ENCODE measurements around the gene ISLR.

ISLR gene

GRCh38 chr15:74208901-74209559 is 35.5 kb downstream of the ISLR start:
- H3K4me2 ChIP-seq: no peak overlapping the region
- H3K4me1 ChIP-seq (ENCODE audit: low read depth, poor library complexity, severe bottlenecking): no peaks in the 10 kb centered on the region
- H4K20me1 ChIP-seq (ENCODE audit: insufficient read depth): no peaks in the 10 kb centered on the region
- no peak overlapping the region for H3K27ac ChIP-seq
- no peaks in the 10 kb centered on the region for H3K79me2 ChIP-seq (ENCODE audit: insufficient read depth, low read depth)
- no peak overlapping the region for H3K9ac ChIP-seq
- H3K4me3 ChIP-seq (IDR thresholded peaks at IDR 0.05; ENCODE audit: insufficient read depth, low read depth, low read length): no peak overlapping the region
- no peak overlapping the region for H2AFZ ChIP-seq (ENCODE audit: low read depth)
- no peaks in the 10 kb centered on the region for H3K36me3 ChIP-seq (ENCODE audit: insufficient read depth)
- TF ChIP-seq CTCF (conservative IDR thresholded peaks at IDR 0.05; ENCODE audit: low read depth, low read length): no peak
- peaks cover 70% of the 10 kb centered on the region for H3K27me3 ChIP-seq (ENCODE audit: insufficient read depth, low read depth)

GRCh38 chr15:74209560-74209958 is 36.0 kb downstream of the ISLR start:
- no peaks in the 10 kb centered on the region for H3K4me1 ChIP-seq (ENCODE audit: low read depth, poor library complexity, severe bottlenecking)
- no peaks in the 10 kb centered on the region for H4K20me1 ChIP-seq (ENCODE audit: insufficient read depth)
- H3K79me2 ChIP-seq (ENCODE audit: insufficient read depth, low read depth): no peaks in the 10 kb centered on the region
- H3K27ac ChIP-seq: no peak overlapping the region
- H3K27me3 ChIP-seq (ENCODE audit: insufficient read depth, low read depth): peaks cover 70% of the 10 kb centered on the region
- no peaks in the 10 kb centered on the region for H3K36me3 ChIP-seq (ENCODE audit: insufficient read depth)
- H2AFZ ChIP-seq (ENCODE audit: low read depth): no peak overlapping the region
- no peak overlapping the region for H3K9ac ChIP-seq
- H3K4me3 ChIP-seq (IDR thresholded peaks at IDR 0.05; ENCODE audit: insufficient read depth, low read depth, low read length): no peak overlapping the region
- TF ChIP-seq CTCF (conservative IDR thresholded peaks at IDR 0.05; ENCODE audit: low read depth, low read length): no peak
- no peak overlapping the region for H3K4me2 ChIP-seq

GRCh38 chr15:74209997-74210671 is 36.6 kb downstream of the ISLR start:
- H3K4me1 ChIP-seq (ENCODE audit: low read depth, poor library complexity, severe bottlenecking): no peaks in the 10 kb centered on the region
- no peaks in the 10 kb centered on the region for H3K79me2 ChIP-seq (ENCODE audit: insufficient read depth, low read depth)
- peaks cover 72% of the 10 kb centered on the region for H3K27me3 ChIP-seq (ENCODE audit: insufficient read depth, low read depth)
- H4K20me1 ChIP-seq (ENCODE audit: insufficient read depth): no peaks in the 10 kb centered on the region
- H3K9ac ChIP-seq: no peak overlapping the region
- H3K4me2 ChIP-seq: no peak overlapping the region
- no peaks in the 10 kb centered on the region for H3K36me3 ChIP-seq (ENCODE audit: insufficient read depth)
- no peak overlapping the region for H3K27ac ChIP-seq
- H2AFZ ChIP-seq (ENCODE audit: low read depth): no peak overlapping the region
- TF ChIP-seq CTCF (conservative IDR thresholded peaks at IDR 0.05; ENCODE audit: low read depth, low read length): no peak
- no peak overlapping the region for H3K4me3 ChIP-seq (IDR thresholded peaks at IDR 0.05; ENCODE audit: insufficient read depth, low read depth, low read length)

GRCh38 chr15:74210729-74211128 is 37.2 kb downstream of the ISLR start:
- no peak overlapping the region for H3K27ac ChIP-seq

More at GRCh38 chr15:74210729-74211128, 37.2 kb downstream of the ISLR start:
- H3K9ac ChIP-seq: no peak overlapping the region
- H3K36me3 ChIP-seq (ENCODE audit: insufficient read depth): no peaks in the 10 kb centered on the region
- H3K79me2 ChIP-seq (ENCODE audit: insufficient read depth, low read depth): no peaks in the 10 kb centered on the region
- H4K20me1 ChIP-seq (ENCODE audit: insufficient read depth): no peaks in the 10 kb centered on the region
- H3K4me3 ChIP-seq (IDR thresholded peaks at IDR 0.05; ENCODE audit: insufficient read depth, low read depth, low read length): no peak overlapping the region
- no peak overlapping the region for H3K4me2 ChIP-seq
- H3K27me3 ChIP-seq (ENCODE audit: insufficient read depth, low read depth): peaks cover 77% of the 10 kb centered on the region
- no peak for TF ChIP-seq CTCF (conservative IDR thresholded peaks at IDR 0.05; ENCODE audit: low read depth, low read length)
- no peak overlapping the region for H2AFZ ChIP-seq (ENCODE audit: low read depth)
- H3K4me1 ChIP-seq (ENCODE audit: low read depth, poor library complexity, severe bottlenecking): no peaks in the 10 kb centered on the region
